HG02623 (cell line): ENCODE measurements around the gene DIO3.
"Not testable (repeated sequence)": the region's sequence is repeated elsewhere in the genome, so short reads cannot be mapped to it uniquely, and the experiment has no call there.

Experiments used
- ATAC-seq: cut with Tn5 transposase; IDR thresholded peaks from one replicate; pipeline ENCODE4 v1.9.1; 2021; ENCODE audit warnings: moderate library complexity; ENCODE audit not compliant: unreplicated experiment

Gene DIO3

DNA sequence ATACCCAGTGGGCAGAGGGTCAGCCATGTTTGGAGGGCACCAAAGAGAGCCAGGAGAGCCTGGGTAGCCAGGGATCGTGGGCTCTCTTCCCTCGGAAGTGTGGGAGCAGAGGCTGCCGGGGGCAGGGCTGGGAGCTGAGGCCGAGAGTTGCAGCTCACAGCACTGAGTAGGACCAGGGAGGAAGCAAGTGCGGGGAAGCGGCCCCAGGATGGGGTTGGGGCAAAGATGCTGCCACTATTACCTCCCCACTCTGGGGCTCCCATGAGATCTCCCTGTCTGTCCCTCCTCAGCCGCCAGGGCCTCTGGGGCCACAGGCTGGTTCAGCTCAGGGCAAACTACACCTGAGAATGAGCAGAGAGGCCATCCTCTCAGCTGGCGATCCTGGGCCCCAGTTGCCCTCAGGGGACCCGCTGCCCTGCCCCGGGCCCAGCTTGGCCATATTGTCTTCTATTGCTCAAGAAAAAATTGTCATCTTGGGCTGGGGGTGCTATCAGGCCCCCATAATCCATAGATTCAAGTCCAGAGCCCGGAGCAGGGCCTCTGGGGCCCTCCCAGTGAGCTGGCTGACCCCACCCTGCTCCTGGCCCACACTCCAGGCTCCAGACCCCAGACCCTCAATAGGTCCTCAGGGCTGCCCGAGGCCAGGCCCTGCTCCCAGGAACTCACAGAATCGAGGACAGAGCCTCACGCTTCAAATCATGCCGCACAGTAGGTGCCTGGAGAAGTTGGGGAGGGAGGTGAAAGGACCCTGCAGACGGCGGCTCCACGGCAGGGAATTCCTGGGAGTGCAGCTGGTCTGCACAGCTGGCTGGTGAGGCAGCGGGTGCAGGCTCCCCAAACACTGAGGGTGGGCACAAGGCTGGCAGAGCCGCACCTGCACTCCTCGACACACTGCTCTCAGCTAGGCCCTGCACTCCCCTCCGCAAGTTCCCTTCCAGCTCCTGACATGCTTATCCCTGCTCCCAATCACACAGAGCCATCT, 20.5 kb upstream of the DIO3 start:
- ATAC-seq = no peak

DNA sequence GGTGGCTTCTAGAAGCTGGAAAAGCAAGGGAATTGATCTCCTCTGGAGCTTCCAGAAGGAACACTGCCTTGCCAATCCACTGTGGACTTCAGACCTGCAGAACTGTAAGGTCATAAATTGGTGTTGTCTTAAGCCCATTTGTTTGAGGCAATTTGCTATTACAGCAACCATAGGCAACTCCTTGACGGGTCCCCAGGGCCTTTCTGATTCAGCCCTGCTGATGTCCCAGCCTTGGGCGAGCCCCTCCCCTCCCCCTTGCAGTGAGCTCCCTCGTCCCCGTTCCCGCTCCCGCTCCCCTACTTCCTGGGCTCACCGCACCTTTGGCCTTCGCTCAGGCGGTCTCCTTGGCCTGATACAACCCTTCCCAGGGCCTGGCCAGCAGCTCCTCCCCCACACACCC, 18.9 kb upstream of the DIO3 start:
- ATAC-seq = no peak

DNA sequence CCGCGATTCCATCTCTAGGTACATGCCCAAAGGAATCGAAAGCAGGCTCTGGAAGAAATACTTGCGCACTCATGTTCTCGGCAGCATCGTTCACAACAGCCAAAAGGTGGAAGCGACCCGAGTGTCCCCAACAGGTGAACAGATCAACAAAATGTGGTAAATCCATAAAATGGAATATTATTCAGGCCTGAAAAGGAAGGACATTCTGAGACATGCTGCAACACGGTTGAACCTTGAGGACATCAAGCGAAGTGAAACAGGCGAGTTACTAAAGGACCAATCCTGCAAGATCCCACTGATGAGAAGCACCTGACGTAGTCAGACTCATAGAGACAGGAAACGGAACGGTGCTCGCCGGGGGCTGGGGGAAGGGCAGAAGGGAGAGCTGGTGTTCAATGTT, 17.5 kb upstream of the DIO3 start:
- ATAC-seq = no peak

DNA sequence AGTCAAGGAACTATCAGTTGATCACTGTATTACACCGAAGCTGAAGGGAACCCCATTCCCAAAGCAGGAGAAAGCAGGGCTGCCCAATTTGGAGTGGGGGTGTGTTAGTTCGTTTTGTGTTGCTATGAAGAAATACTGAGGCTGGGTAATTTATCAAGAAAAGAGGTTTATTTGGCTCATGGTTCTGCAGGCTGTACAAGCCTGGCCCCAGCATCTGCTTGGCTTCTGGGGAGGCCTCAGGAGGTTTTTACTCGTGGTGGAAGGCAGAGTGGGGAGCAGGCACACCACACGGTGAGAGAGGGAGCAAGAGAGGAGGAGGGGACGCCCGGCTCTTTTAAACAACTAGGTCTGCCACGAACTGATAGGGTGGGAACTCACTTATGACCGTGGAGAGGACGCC, 16.7 kb upstream of the DIO3 start:
- no peak for ATAC-seq

DNA sequence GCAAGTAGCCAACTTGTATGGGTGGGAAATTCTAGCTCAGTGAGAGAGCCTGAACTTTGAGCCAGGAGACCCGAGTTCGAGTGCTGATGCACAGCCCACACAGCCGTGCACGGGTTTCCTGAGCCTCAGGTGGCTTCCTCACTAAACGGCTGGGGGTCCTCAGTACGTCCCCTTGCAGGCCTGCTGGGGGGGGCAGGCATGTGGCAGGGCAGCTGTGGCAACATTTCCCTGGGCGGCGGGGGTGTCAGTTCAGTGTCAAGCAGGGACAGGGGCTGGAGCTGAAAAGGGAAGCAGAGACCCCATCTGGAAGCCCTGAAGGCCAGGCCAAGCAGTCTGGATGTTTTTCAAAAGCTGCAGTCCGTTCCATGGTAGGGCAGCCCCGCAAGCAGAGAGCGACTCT, 14.6 kb upstream of the DIO3 start:
- no peak for ATAC-seq

DNA sequence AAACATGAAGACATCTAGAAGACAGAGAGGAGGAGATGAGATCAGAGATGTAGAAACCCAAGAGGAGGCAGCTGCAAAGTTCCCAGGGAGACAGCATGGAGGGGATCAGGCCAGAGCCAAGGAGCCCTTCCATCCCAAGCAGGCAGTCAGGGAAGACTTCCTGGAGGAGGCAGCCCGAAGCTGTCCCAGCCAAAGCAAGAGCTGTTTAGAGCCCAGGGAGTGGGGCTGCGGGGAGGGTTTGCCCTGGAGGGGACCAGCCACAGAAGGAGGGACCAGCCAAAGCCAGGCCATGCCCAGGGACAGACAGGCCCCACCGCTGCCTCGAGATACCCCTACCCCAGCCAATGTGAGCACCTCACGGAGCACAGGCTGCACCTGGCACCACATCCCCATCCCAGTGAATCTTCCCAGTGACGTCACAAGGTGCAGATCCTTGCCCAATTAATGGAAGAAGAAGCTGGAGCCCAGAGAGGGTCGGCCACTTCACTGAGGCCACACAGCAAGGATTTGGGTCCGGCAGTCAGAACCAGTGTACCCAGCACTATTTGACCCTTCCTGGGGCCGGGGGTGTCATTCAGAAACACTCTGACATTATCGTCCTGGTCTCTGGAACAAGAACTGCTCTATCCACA, 14.1 kb upstream of the DIO3 start:
- no peak for ATAC-seq

DNA sequence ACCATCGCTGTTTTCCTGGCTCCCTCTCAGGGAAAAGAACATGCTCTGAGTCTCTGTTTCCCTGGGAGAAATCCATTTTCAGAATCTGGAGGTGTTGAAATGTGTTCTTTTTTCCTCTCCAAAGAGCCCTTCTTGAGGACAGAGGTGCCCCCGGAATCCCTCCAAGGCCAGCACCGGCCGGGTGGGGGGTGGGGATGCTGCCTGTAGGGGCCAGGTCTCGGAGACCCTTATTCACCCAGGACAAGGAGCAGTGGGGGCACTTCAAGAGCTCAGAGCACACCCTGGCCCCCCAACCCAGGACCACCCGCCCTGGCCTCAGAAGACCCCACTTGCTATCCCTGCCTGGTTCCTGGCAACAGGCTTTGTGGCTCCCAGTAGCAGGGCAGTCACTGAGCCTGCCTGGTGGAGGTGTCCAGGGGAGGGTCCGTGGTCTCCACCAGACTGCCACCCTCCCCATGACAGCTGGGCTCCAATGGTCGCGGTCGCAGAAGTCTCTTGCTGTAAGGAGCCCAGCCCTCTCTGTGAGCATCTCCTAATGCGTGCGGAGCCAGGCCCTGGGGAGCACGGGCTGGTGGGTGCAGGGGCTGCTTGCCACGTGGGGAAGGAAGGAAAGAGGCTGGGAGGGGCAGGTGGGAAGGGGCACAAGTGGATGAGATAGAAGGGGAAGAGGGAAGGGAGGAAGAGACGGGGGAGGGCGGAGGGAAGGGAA, 13.2 kb upstream of the DIO3 start:
- no peak for ATAC-seq

DNA sequence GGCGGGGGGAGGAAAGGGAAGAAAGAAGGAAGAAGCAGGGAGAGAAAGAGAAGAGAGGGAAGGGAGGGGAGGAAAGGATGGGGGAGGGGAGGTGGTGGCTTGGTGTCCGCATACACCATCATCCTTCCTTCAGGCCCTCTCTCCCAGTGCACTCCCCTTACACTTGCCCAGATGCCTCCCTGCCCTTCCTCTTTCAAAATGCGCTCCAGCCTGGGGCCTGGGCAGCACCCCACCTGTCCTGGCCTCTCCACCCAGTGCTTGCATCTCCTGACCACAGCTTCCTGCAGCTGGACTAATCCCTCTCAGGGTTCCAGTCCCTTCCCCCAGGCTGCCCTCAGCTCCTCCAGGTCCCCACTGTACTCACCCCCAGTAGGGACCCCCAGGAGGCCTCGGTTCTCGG, 12.6 kb upstream of the DIO3 start:
- ATAC-seq = no peak

DNA sequence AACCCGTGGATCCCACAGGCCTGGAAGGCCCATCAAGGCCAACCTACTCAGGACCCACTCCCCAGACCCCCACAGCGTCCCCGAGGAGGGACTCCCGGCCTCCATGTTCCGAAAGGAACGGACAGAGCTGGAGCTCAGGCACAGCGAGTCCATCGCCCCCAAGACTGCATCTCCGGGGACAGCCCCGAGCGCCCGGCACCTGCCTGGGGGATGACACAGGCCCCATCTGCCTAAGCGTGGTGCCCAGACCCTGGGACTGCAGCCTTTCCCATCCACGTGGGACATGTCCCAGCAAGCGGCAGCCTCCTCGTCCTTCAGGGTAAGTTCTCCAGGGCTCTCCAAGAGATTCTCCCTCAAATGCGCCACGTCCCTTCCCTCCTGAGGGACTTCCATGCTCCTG, 12.1 kb upstream of the DIO3 start:
- no peak for ATAC-seq

DNA sequence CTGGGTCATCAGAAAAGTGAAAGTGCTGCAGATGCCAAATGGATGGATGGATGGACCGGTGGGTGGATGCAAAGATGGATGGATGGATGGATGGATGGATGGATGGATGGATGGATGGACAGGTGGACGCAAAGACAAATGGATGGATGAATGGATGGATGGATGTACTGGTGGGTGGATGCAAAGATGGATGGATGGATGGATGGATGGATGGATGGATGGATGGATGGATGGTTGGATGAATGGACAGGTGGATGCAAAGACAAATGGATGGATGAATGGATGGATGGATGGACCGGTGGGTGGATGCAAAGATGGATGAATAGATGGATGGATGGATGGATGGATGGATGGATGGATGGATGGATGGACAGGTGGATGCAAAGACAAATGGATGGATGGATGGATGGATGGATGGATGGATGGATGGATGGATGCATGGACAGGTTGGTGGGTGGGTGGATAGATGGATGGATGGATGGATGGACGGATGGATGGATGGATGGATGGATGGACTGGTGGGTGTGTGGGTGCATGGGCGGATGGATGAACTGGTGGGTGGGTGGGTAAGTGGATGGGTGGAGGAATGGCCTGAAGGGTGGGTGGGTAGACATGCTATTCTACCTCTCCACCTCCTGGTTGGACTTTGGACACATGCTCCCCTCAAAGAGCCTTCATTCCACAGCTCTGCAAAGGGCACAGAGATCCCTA, 10.9 kb upstream of the DIO3 start:
- not testable (repeated sequence) for ATAC-seq

DNA sequence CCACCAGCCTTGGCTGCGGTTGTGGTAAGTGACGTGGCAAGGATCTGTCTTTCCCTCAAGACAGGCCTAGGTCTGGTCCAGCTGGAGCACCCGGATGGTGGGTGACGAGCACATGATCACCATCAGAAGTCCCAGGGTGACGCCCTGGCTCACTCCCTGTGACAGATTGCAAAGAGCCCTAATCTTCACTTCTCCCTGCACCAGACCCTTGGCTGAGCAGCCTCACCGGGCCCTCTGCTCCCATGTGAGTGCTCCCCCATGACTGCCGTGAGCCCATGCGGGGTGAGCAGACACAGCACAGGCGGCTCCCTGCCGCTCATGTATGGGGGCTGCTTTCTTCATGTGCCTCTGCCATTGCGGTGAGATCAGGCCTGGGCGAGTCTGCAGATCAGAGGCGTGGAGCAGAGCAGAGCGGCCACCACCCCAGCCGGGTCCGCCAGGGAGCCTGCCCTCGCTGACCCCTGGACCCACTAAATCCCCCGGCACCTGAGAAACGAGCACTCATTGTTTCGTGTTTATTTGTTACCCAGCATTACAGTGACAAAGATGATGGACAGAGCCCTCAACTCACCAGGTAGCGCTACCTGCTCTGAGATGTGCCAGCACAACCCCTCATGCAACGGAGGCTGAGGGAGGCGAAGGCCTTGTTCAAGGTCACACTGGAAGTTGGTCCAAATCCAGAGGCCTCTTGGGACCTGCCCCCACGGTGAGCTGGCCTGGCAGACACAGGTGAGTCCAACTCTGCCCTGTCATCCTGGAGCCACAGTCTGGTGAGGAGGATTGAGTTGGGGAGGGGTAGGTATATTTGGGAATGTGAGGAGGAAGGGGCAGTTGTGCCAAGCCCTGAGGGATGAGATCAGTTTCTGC, 9.3 kb upstream of the DIO3 start:
- no peak for ATAC-seq

DNA sequence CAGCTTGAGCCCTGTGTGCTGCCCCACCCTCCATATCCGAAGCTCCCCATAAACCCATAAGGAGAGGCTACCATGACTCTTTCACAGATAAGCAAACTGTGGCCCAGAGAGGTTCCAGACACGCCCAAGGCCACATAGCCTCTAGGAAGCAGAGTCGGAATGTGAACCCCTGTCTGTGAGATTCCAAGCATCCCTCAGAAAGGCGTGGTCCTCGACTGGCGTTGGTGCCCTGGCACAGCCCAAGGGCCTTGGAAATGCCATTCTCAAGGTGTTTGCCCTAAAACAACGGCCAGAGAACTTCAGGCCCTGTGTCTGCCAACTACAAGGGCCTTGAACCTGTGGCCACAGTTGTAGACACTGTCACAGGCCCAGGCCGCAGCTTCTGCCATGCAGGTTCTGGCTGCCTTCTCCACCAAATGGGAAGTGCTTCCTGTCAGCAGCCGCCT, 8.5 kb upstream of the DIO3 start:
- no peak for ATAC-seq

DNA sequence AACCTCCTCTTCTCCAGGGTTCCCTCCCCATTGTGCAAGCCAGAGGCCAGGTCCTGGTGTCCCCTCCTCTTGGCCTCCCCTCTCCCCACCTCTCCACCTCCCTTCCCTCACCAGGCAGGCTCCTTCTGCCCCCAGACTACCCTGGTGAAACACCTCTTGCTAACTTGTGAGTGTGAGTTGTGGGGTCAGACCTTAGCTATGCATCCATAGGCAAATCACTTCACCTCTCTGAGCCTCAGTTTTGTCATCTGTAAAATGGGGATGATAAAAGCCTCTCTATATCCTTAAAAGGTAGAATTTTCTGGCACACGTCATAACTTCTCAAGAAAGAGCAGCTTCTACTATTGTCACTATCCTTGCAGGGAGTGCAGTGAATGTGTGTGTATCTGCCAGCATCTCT, 7.9 kb upstream of the DIO3 start:
- ATAC-seq = no peak

DNA sequence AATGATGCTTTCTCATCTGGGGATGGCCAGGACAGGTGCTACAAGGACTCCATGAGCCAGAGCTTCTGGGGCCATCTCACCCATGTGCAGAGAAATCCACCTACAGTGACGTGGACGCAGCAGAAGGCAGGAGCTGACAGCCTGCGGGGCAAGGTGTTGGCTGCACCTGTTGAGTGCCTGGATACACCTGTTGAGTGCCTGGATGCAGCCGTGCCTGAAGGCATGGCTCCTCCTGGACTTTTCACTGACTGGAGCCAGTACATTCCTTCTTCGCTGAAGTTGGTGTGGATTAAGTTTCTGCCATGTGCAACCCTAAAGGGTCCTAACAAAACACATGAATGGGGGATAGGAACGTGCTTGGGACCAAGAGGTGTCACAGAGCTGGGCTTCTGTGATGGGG, 7.4 kb upstream of the DIO3 start:
- no peak for ATAC-seq

DNA sequence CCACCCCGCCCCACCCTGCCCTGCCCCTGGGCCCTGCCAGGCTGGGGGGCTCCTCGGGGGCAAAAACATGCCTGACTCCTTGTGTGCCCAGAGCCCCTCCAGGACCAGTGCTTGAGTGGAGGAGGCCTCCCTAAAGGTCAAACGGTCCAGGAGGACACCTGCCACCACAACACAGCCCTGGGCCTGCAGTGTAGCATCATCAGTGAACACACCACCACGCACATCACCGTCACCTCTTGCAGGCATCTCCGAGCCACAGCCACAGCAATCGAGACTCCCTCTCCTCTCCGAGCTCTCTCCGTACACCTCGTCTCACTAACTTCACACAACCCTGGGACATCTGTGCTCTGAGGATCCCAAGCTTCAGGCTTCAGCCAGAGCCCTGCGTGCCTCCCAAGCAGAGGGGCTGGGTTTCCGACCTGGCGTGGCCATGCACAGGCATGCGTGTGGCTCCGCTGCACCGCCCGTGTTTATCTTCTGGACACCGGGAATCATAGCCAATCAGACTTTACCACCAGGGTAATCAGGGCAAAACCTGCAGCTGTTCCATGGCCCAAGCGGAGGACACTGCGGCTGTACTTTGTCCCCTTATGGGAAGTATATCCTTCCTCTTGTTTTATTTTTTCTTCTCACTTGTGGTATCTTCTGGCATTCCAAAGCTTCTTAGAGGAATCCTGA, 6.2 kb upstream of the DIO3 start:
- ATAC-seq = no peak

DNA sequence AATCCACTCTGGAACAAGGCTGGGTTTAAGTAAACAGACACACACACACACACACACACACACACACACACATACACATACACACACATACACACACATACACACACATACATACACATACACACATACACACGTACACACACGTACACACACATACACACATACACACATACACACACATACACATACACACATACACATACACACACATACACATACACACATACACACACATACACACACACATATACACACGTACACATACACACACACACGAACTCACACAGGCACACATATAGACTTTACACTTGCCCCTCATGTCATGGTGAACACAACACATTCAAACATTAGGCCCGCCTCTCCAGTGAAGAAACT, 5.6 kb upstream of the DIO3 start:
- ATAC-seq = not testable (repeated sequence)

DNA sequence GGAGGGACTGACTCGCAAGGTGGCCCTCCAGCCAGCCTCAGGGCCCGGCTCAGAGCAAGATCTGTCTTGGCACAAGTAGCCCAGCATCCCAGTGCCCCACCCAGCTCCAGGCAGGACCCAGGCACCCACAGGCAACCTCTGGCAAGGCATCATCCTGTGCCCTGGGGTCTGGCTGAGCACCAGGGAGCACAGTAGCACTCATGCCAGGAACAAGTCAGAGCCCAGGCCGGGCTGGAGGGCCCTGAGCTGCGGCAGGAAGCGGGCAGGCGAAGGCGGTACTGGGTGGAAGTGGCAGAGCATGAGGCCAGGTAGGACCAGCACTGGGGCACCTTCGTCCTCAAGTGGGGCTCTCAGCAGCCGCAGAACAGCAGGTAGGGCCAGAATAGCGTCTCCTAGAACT, 5.2 kb upstream of the DIO3 start:
- no peak for ATAC-seq

DNA sequence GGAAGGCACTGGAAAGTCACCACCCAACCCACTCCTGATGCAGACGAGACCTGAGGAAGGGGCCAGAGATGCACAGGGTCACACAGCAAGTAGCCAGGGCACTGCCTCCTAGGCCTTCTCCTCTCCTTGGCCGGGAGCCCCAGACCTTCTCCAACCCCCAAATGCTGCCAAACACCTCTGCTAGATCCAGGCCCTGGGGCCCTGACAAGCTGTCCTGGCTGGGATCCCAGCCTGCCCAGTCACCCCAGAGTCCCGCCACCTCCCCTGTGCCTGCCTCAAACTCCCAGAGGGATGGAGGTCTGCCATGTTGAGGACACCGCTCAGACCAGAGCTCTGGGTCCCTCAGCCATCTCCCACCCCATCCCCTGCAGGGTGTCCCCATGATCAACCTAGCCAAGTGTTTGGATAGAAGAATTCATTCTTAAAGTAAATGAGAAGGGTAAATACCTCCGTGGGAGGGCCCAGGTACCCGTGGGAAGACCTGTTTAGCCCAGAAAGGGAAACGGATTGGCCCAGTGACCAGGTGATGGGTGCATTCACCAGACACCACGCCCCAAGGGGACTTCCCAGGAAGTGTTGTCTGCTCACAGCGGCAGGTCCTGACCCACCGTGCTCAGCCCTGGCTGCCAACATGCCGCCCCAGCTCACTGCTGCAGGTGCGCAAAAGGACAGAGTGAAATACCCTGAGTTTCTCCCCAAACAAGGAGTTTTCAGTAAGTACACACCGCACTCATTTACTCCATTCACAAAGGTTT, 4.6 kb upstream of the DIO3 start:
- ATAC-seq = no peak

DNA sequence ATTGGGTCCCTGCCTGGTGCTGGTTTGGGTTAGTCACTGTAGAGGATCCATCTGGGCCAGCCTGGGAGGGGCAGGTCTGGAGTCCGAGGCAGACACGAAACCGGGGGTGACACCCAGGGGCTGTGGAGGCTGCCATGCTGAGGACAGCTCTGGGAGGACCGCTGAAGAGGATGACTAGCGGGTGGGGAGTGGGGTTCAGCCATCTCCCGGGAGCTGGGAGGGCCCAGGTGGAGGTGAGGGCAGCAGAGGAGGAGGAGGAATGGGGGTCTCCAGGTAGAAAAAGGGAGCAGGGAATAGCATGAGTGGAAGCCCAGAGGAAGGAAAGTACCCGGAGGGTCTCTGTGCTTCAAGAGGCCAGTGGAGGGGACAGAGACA, 4.0 kb upstream of the DIO3 start:
- ATAC-seq = no peak
